ENCODE results near the gene NRXN3. TPM values are rescaled to one million over a fixed set of nuclear protein-coding genes. Genes with fewer than 3 reads are reported as not detected.

NRXN3 gene
- total RNA-seq, 1 experiment from 2014 or later: not detected

- H3K27ac ChIP-seq (ENCODE audit: low read depth, low read length): no peak overlapping the region
- no peaks in the 10 kb centered on the region for H3K9me2 ChIP-seq (ENCODE audit: insufficient read depth)
- TF ChIP-seq ZNF274 (IDR thresholded peaks at IDR 0.05; ENCODE audit: low read depth, low read length): no peak
- no peak for TF ChIP-seq EZH2 (IDR thresholded peaks at IDR 0.05)
- H3K36me3 ChIP-seq (ENCODE audit: control insufficient read depth in 1 of 2, insufficient read depth in 2 of 2, low read length in 2 of 2): no peaks in the 10 kb centered on the region
- no peaks in the 10 kb centered on the region for H3K79me2 ChIP-seq (ENCODE audit: insufficient read depth, low read length)
- CTCF ChIA-PET: no interaction called here
- no peaks in the 10 kb centered on the region for H3K27me3 ChIP-seq (ENCODE audit: insufficient read depth, low read length)
- no peaks in the 10 kb centered on the region; a peak in 1 of 4 replicates for H3K9me3 ChIP-seq (ENCODE audit: control insufficient read depth in 1 of 2, insufficient read depth in 1 of 2, low read depth in 1 of 2, low read length in 2 of 2)
- BruUV-seq (replicated peaks): no TSS peak
- no peak overlapping the region for H3K9ac ChIP-seq (ENCODE audit: low read length)
- POLR2A ChIA-PET: no interaction called here
- no peaks in the 10 kb centered on the region for H4K20me1 ChIP-seq (ENCODE audit: insufficient read depth)
- DNase-seq (ENCODE audit: low read depth, low spot score) (no peak), ATAC-seq (no peak)
- no peak overlapping the region for H3K4me2 ChIP-seq (ENCODE audit: low read length)
- H2AFZ ChIP-seq (ENCODE audit: low read depth, low read length, poor library complexity, severe bottlenecking): no peak overlapping the region
- RAD21 ChIA-PET (ENCODE audit: low non-redundant PET in 1 of 2, low total read pairs in 2 of 2, uncharacterized antibody in 2 of 2, unreplicated experiment in 2 of 2): no interaction called here
- no peaks in the 10 kb centered on the region for H3K4me1 ChIP-seq (ENCODE audit: control insufficient read depth in 1 of 2, insufficient read depth in 2 of 2, low read length in 2 of 2)
- H3K4me3 ChIP-seq (replicated peaks in 1 of 2; ENCODE audit: low read depth in 1 of 2, low read length in 2 of 2): no peak overlapping the region
- intact Hi-C loops (cut with micrococcal nuclease): loop anchor here (2.0 kb wide), 1 partner anchor 1883 kb away; no protein-coding TSS in a partner anchor
Measured at GRCh38 chr14:78968265-78968664, 798.1 kb downstream of the NRXN3 start.

GRCh38 chr14:78970677-78971076 is 800.5 kb downstream of the NRXN3 start:
- H3K9me3 ChIP-seq (ENCODE audit: control insufficient read depth in 1 of 2, insufficient read depth in 1 of 2, low read depth in 1 of 2, low read length in 2 of 2): peaks cover 0 to 5% of the 10 kb centered on the region in 2 experiments; a peak in 1 of 4 replicates
- no peaks in the 10 kb centered on the region for H3K27me3 ChIP-seq (ENCODE audit: insufficient read depth, low read length)
- CTCF ChIA-PET: no interaction called here
- no peaks in the 10 kb centered on the region for H3K36me3 ChIP-seq (ENCODE audit: control insufficient read depth in 1 of 2, insufficient read depth in 2 of 2, low read length in 2 of 2)
- ATAC-seq (no peak), DNase-seq (ENCODE audit: low read depth, low spot score) (no peak)
- H3K4me2 ChIP-seq (ENCODE audit: low read length): no peak overlapping the region
- POLR2A ChIA-PET: no interaction called here
- H3K4me3 ChIP-seq (replicated peaks in 1 of 2; ENCODE audit: low read depth in 1 of 2, low read length in 2 of 2): no peak overlapping the region
- H4K20me1 ChIP-seq (ENCODE audit: insufficient read depth): no peaks in the 10 kb centered on the region
- no peaks in the 10 kb centered on the region for H3K79me2 ChIP-seq (ENCODE audit: insufficient read depth, low read length)
- RAD21 ChIA-PET (ENCODE audit: low non-redundant PET in 1 of 2, low total read pairs in 2 of 2, uncharacterized antibody in 2 of 2, unreplicated experiment in 2 of 2): no interaction called here
- no peaks in the 10 kb centered on the region for H3K9me2 ChIP-seq (ENCODE audit: insufficient read depth)
- BruUV-seq (replicated peaks): no TSS peak
- no peak overlapping the region for H2AFZ ChIP-seq (ENCODE audit: low read depth, low read length, poor library complexity, severe bottlenecking)
- no peak overlapping the region for H3K27ac ChIP-seq (ENCODE audit: low read depth, low read length)
- no peak overlapping the region for H3K9ac ChIP-seq (ENCODE audit: low read length)
- intact Hi-C loops (cut with micrococcal nuclease): no loop called here
- H3K4me1 ChIP-seq (ENCODE audit: control insufficient read depth in 1 of 2, insufficient read depth in 2 of 2, low read length in 2 of 2): no peaks in the 10 kb centered on the region
- TF ChIP-seq MAX (IDR thresholded peaks at IDR 0.05) (no peak), RAD21 (IDR thresholded peaks at IDR 0.05; ENCODE audit: low read depth) (no peak), EZH2 (IDR thresholded peaks at IDR 0.05) (no peak), JUND (IDR thresholded peaks at IDR 0.05) (no peak), POLR2A (IDR thresholded peaks at IDR 0.05; ENCODE audit: borderline replicate concordance, extremely low read depth, insufficient read depth, insufficient read length) (no peak), CBX3 (IDR thresholded peaks at IDR 0.05; ENCODE audit: low read depth) (no peak), SRF (IDR thresholded peaks at IDR 0.05; ENCODE audit: low read depth) (no peak), CTCF (IDR thresholded peaks at IDR 0.05 in 2 of 3, conservative IDR thresholded peaks at IDR 0.05 in 1 of 3; ENCODE audit: borderline replicate concordance in 1 of 3, insufficient read depth in 1 of 3, low read depth in 2 of 3, low read length in 2 of 3) (no peak), EZH2phosphoT487 (IDR thresholded peaks at IDR 0.05; ENCODE audit: borderline replicate concordance) (no peak), CEBPB (IDR thresholded peaks at IDR 0.05; ENCODE audit: low read depth) (no peak), FOSL1 (IDR thresholded peaks at IDR 0.05; ENCODE audit: low read depth) (no peak), TCF7L2 (IDR thresholded peaks at IDR 0.05; ENCODE audit: borderline replicate concordance, extremely low read depth, insufficient read depth, insufficient read length) (no peak), ELF1 (IDR thresholded peaks at IDR 0.05; ENCODE audit: borderline replicate concordance, low read depth) (no peak), SIN3A (IDR thresholded peaks at IDR 0.05; ENCODE audit: low read depth) (no peak), EGR1 (IDR thresholded peaks at IDR 0.05; ENCODE audit: low read depth) (no peak), SP1 (IDR thresholded peaks at IDR 0.05; ENCODE audit: low read depth) (no peak), YY1 (IDR thresholded peaks at IDR 0.05; ENCODE audit: extremely low read depth, insufficient replicate concordance, low read depth, low read length) (no peak), ATF3 (IDR thresholded peaks at IDR 0.05) (no peak), ZFX (IDR thresholded peaks at IDR 0.05) (no peak)

All from HCT116 (cell line).